ENCODE results near the gene GDE1. TPM values are rescaled to one million over a fixed set of nuclear protein-coding genes. Genes with fewer than 3 reads are reported as not detected.

The GDE1 gene
- total and polyA plus RNA-seq, 9 of the 15 experiments (the other 6 are each of a cell fraction or from before 2014, with no cell fraction given), result 18.8 to 40.5 (median 22.3) TPM

GRCh38 chr16:19549673-19550072, 27.8 kb upstream of the GDE1 start:
- no peaks in the 10 kb centered on the region for H3K9me1 ChIP-seq (ENCODE audit: control insufficient read depth, insufficient read depth, low read length)
- H3K27ac ChIP-seq (ENCODE audit: extremely low read depth, low read depth, low read length), result no peak overlapping the region
- H2AFZ ChIP-seq (ENCODE audit: low read depth, low read length), result no peak overlapping the region
- H3K9me3 ChIP-seq (replicated peaks; ENCODE audit: control insufficient read depth, insufficient read depth, low read depth, low read length), result no peaks in the 10 kb centered on the region
- peaks cover 0 to 6% of the 10 kb centered on the region in 2 experiments; a peak in 2 of 5 replicates for H3K4me1 ChIP-seq (replicated peaks in 1 of 2; ENCODE audit: control insufficient read depth in 2 of 2, insufficient read depth in 2 of 2, low read length in 2 of 2)
- H3K4me3 ChIP-seq, result no peak overlapping the region
- no peaks in the 10 kb centered on the region for H4K20me1 ChIP-seq (replicated peaks; ENCODE audit: control insufficient read depth, insufficient read depth, low read length)
- H3K79me2 ChIP-seq (ENCODE audit: control insufficient read depth, insufficient read depth, low read length), result no peaks in the 10 kb centered on the region; the same call in 2 of the 3 replicates
- H3K4me2 ChIP-seq (ENCODE audit: insufficient read depth, low read length), result no peak overlapping the region
- TF ChIP-seq ZNF274 (IDR thresholded peaks at IDR 0.05; ENCODE audit: borderline replicate concordance, low read depth, low read length), result no peak
- TF ChIP-seq BRD9 (IDR thresholded peaks at IDR 0.05; ENCODE audit: low read depth, partially characterized antibody), result no peak
- TF ChIP-seq ZNF77 (CRISPR knock-in tag; IDR thresholded peaks at IDR 0.05), result no peak
- TF ChIP-seq CEBPB (tag; IDR thresholded peaks at IDR 0.05), result 0 out of 2 replicates have a peak, but pooled peaks have one; percentile 20
- TF ChIP-seq ZNF778 (CRISPR knock-in tag; IDR thresholded peaks at IDR 0.05), result no peak
- TF ChIP-seq MAFG (tag; conservative IDR thresholded peaks at IDR 0.05), result no peak
- TF ChIP-seq PHTF2 (CRISPR knock-in tag; IDR thresholded peaks at IDR 0.05), result no peak
- no peak for TF ChIP-seq NR0B1 (IDR thresholded peaks at IDR 0.05; ENCODE audit: partially characterized antibody)
- ChIA-PET CTCF (ENCODE audit: low intra/inter-chr PET ratio) (no interaction called here), POLR2A (interaction anchor here (1.1 to 1.2 kb wide), 2 partner anchors 9 to 10 kb away, joined by 3 read pairs; no protein-coding TSS in a partner anchor)
- intact Hi-C loops (cut with micrococcal nuclease), result no loop called here
- no peak for DNase-seq (ENCODE audit: extremely low read depth in 1 of 4, low spot score in 3 of 4)
- no peak overlapping the region for H3K9ac ChIP-seq (ENCODE audit: insufficient read depth in 1 of 2, low read depth in 2 of 2, low read length in 2 of 2)
- BruUV-seq (replicated peaks), result no TSS peak
- ATAC-seq, result no peak
- no peaks in the 10 kb centered on the region for H3K27me3 ChIP-seq (ENCODE audit: control insufficient read depth in 2 of 2, insufficient read depth in 2 of 2, low read length in 2 of 2)
- in situ Hi-C loops (cut with MboI), result no loop called here
- H3K36me3 ChIP-seq (ENCODE audit: control insufficient read depth, insufficient read depth, low read length), result peaks cover 52% of the 10 kb centered on the region; the same call in 2 of the 3 replicates
- FAIRE-seq, result peak; percentile 26
